H4 (cell line): ENCODE measurements around the gene ADH5. TPM values are rescaled to one million over a fixed set of nuclear protein-coding genes. Genes with fewer than 3 reads are reported as not detected.
"Not testable (repeated sequence)": the region's sequence is repeated elsewhere in the genome, so short reads cannot be mapped to it uniquely, and the experiment has no call there.

Experiments used
- DNase-seq: peaks from one replicate; pipeline ENCODE4 v3.0.0-alpha.2; 2015; ENCODE audit warnings: low spot score
- total RNA-seq: library from RNA; depleted of rRNA; stranded (reverse); fragments of >200 nt; shearing (Covaris generic); gene quantifications from 2 replicates; pipeline ENCODE4 v1.2.3, GENCODE V29; 2014

The ADH5 gene
- total RNA-seq, 1 experiment from 2014 or later: 221 TPM

- DNase-seq: no peak
Observed at GRCh38 chr4:99084595-99084994, 4.0 kb downstream of the ADH5 start.

- no peak for DNase-seq
Observed at GRCh38 chr4:99082192-99082591, 6.4 kb downstream of the ADH5 start.

- not testable (repeated sequence) for DNase-seq
Observed at GRCh38 chr4:99080869-99081268, 7.7 kb downstream of the ADH5 start.

- DNase-seq: no peak
Observed at GRCh38 chr4:99079625-99080295, 8.8 kb downstream of the ADH5 start.

GRCh38 chr4:99078931-99079624 is 9.5 kb downstream of the ADH5 start:
- DNase-seq: no peak

GRCh38 chr4:99078336-99078735 is 10.3 kb downstream of the ADH5 start:
- no peak for DNase-seq

- DNase-seq: no peak
Observed at GRCh38 chr4:99077177-99077576, 11.4 kb downstream of the ADH5 start.

GRCh38 chr4:99076292-99076976 is 12.2 kb downstream of the ADH5 start:
- no peak for DNase-seq

GRCh38 chr4:99074816-99075215 is 13.8 kb downstream of the ADH5 start:
- DNase-seq: no peak

GRCh38 chr4:99071159-99071558 is 17.4 kb downstream of the ADH5 start:
- DNase-seq: no peak

GRCh38 chr4:99067617-99068016 is 21.0 kb downstream of the ADH5 start:
- DNase-seq: no peak

GRCh38 chr4:99065521-99065920 is 23.1 kb downstream of the ADH5 start:
- DNase-seq: not testable (repeated sequence)

- DNase-seq: no peak
Observed at GRCh38 chr4:99062120-99062519, 26.5 kb downstream of the ADH5 start.

- no peak for DNase-seq
Observed at GRCh38 chr4:99061048-99061700, 27.4 kb downstream of the ADH5 start.

- no peak for DNase-seq
Observed at GRCh38 chr4:99059550-99059949, 29.0 kb downstream of the ADH5 start.

- DNase-seq: no peak
Observed at GRCh38 chr4:99058228-99058627, 30.4 kb downstream of the ADH5 start.

GRCh38 chr4:99054428-99054994 is 34.1 kb downstream of the ADH5 start:
- no peak for DNase-seq

- DNase-seq: no peak
Observed at GRCh38 chr4:99052902-99053301, 35.7 kb downstream of the ADH5 start.

- DNase-seq: no peak
Observed at GRCh38 chr4:99047710-99048109, 40.9 kb downstream of the ADH5 start.

- no peak for DNase-seq
Observed at GRCh38 chr4:99043346-99043745, 45.2 kb downstream of the ADH5 start.

- DNase-seq: no peak
Observed at GRCh38 chr4:99038213-99038612, 50.4 kb downstream of the ADH5 start.

- no peak for DNase-seq
Observed at GRCh38 chr4:99033956-99034355, 54.6 kb downstream of the ADH5 start.
